H7 (cell line): ENCODE results near the gene COPS2. TPM values are rescaled to one million over a fixed set of nuclear protein-coding genes. Genes with fewer than 3 reads are reported as not detected.
"Not testable (repeated sequence)": the region's sequence is repeated elsewhere in the genome, so short reads cannot be mapped to it uniquely, and the experiment has no call there.

ENCODE experiments used
- DNase-seq: peaks from one replicate; pipeline ENCODE4 v3.0.0; 2012
- H3K27me3 ChIP-seq: 2 replicates; pipeline ENCODE4 v1.6.0; 2011; ENCODE audit warnings: mild to moderate bottlenecking, low read length; ENCODE audit not compliant: control insufficient read depth, insufficient read depth
- H3K36me3 ChIP-seq: replicated peaks from 2 replicates; pipeline ENCODE4 v1.5.1; 2011; ENCODE audit warnings: low read length; ENCODE audit not compliant: control insufficient read depth, insufficient read depth
- H3K4me3 ChIP-seq: 2 replicates; pipeline ENCODE4 v1.5.1; 2011; ENCODE audit warnings: low read depth, mild to moderate bottlenecking, control low read depth, low read length, moderate library complexity; ENCODE audit not compliant: insufficient read depth
- total RNA-seq: library from RNA; depleted of rRNA; stranded (reverse); fragments of >200 nt; shearing (Covaris generic); gene quantifications from 2 replicates; pipeline ENCODE4 v1.2.3, GENCODE V29; 2014

COPS2 gene
- total RNA-seq, 1 experiment from 2014 or later: 45.8 TPM

GRCh38 chr15:49175582-49176397 is 20.4 kb upstream of the COPS2 start:
- not testable (repeated sequence) for DNase-seq, H3K27me3 ChIP-seq, H3K4me3 ChIP-seq, H3K36me3 ChIP-seq

GRCh38 chr15:49174902-49175301 is 19.5 kb upstream of the COPS2 start:
- no peaks in the 10 kb centered on the region for H3K36me3 ChIP-seq
- H3K4me3 ChIP-seq: no peak overlapping the region
- DNase-seq: no peak
- no peaks in the 10 kb centered on the region for H3K27me3 ChIP-seq

- Histone ChIP-seq H3K36me3 (no peaks in the 10 kb centered on the region), H3K4me3 (no peak overlapping the region), H3K27me3 (no peaks in the 10 kb centered on the region)
- DNase-seq: no peak
These were observed 16.4 kb upstream of the COPS2 start for GRCh38 chr15:49171790-49172189.

GRCh38 chr15:49169880-49170597 is 14.6 kb upstream of the COPS2 start, which contains the start of gene GALK2:
GALK2 (plus strand) TSS chr15:49170247; CDS start chr15:49170323, 76 bp downstream.
- Histone ChIP-seq H3K4me3 (peak within 1 kb of the TSS; percentile 58), H3K27me3 (no peaks in the 10 kb centered on the region), H3K36me3 (no peaks in the 10 kb centered on the region)
- peak; percentile 80 for DNase-seq

GRCh38 chr15:49168016-49168415 is 12.6 kb upstream of the COPS2 start:
- H3K4me3 ChIP-seq: no peak overlapping the region
- no peaks in the 10 kb centered on the region for H3K36me3 ChIP-seq
- no peak for DNase-seq
- H3K27me3 ChIP-seq: no peaks in the 10 kb centered on the region

GRCh38 chr15:49164865-49165264 is 9.5 kb upstream of the COPS2 start:
- H3K27me3 ChIP-seq: no peaks in the 10 kb centered on the region
- no peak for DNase-seq
- no peaks in the 10 kb centered on the region for H3K36me3 ChIP-seq
- H3K4me3 ChIP-seq: no peak overlapping the region

GRCh38 chr15:49163678-49164077 is 8.3 kb upstream of the COPS2 start:
- no peaks in the 10 kb centered on the region for H3K36me3 ChIP-seq
- no peaks in the 10 kb centered on the region for H3K27me3 ChIP-seq
- DNase-seq: no peak
- no peak overlapping the region for H3K4me3 ChIP-seq

GRCh38 chr15:49155834-49156627 is 632 bp upstream of the COPS2 start:
- Histone ChIP-seq H3K36me3 (no peaks in the 10 kb centered on the region), H3K4me3 (peak overlapping the region; percentile 91), H3K27me3 (no peaks in the 10 kb centered on the region)
- peak; percentile 24 for DNase-seq

GRCh38 chr15:49154799-49155109 is 645 bp downstream of the COPS2 start:
- H3K4me3 ChIP-seq: peak overlapping the region; percentile 91
- H3K27me3 ChIP-seq: no peaks in the 10 kb centered on the region
- H3K36me3 ChIP-seq: no peaks in the 10 kb centered on the region
- no peak for DNase-seq

GRCh38 chr15:49154359-49154758 is 1.0 kb downstream of the COPS2 start:
- DNase-seq: no peak
- H3K36me3 ChIP-seq: no peaks in the 10 kb centered on the region
- no peaks in the 10 kb centered on the region for H3K27me3 ChIP-seq
- peak overlapping the region; percentile 91 for H3K4me3 ChIP-seq

- H3K27me3 ChIP-seq: no peaks in the 10 kb centered on the region
- H3K4me3 ChIP-seq: no peak overlapping the region
- no peak for DNase-seq
- H3K36me3 ChIP-seq: no peaks in the 10 kb centered on the region
These were observed 2.7 kb downstream of the COPS2 start for GRCh38 chr15:49152552-49153312.

GRCh38 chr15:49151831-49152230 is 3.6 kb downstream of the COPS2 start:
- no peaks in the 10 kb centered on the region for H3K27me3 ChIP-seq
- no peaks in the 10 kb centered on the region for H3K36me3 ChIP-seq
- DNase-seq: no peak

GRCh38 chr15:49148727-49149126 is 6.7 kb downstream of the COPS2 start:
- no peak for DNase-seq
- Histone ChIP-seq H3K36me3 (no peaks in the 10 kb centered on the region; the same call in 1 of the 2 replicates), H3K4me3 (no peak overlapping the region), H3K27me3 (no peaks in the 10 kb centered on the region)

More at GRCh38 chr15:49151831-49152230, 3.6 kb downstream of the COPS2 start:
- no peak overlapping the region for H3K4me3 ChIP-seq

GRCh38 chr15:49148298-49148697 is 7.1 kb downstream of the COPS2 start:
- no peaks in the 10 kb centered on the region for H3K27me3 ChIP-seq
- no peak for DNase-seq
- H3K36me3 ChIP-seq: peaks cover 2% of the 10 kb centered on the region; the same call in 1 of the 2 replicates
- H3K4me3 ChIP-seq: no peak overlapping the region
